ENCODE results near the gene CAPS.

The CAPS gene

DNA sequence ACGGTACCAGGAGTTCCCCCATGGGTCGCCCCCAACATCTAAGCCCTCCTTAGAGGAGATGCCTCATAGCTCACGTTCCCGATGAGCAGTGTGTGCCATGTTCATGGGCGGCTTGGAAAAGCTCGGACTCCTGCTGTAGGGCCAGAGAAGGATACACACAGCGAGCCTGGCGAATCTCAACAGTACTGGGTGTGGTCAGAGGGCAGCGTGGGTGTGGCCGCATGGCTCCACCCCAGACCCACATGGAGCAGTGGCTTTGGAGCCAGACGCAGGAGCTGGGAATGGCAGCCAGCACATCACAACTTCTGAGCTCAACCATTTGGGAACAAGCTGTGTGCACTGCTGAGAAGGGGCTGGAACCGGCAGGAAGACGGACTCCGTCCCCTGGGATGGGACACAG lies 15.6 kb downstream of the CAPS start:
- Mint-ChIP-seq H3K27ac (no peak overlapping the region), H3K36me3 (ENCODE audit: low read depth) (peaks cover 26% of the 10 kb centered on the region), H3K27me3 (ENCODE audit: low read depth) (no peaks in the 10 kb centered on the region), H3K4me1 (ENCODE audit: low read depth) (no peaks in the 10 kb centered on the region), H3K9me3 (no peaks in the 10 kb centered on the region), H3K4me3 (no peak overlapping the region)
- DNase-seq (ENCODE audit: low spot score) = no peak

DNA sequence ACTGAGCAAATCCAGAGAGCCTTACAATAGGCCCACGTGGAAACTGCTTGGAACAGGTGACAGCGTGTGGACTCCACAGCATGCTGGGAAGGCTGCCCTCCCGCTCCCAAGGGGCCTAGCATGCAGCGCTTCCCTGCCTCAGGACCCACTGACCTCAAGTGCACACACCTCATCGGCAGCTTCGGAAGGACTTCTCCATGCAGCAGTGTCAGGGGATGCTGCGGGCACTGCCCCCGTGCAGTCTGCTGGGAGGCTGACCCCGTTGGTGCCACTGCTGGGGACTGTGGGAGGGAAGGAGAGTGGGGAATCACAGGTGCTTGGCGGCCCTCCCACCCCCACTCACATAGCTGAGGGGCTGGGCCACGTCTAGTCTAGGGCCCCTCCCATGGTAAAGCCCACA lies 17.2 kb downstream of the CAPS start:
- Mint-ChIP-seq H3K9me3 (no peaks in the 10 kb centered on the region), H3K4me3 (no peak overlapping the region), H3K4me1 (ENCODE audit: low read depth) (no peaks in the 10 kb centered on the region), H3K27me3 (ENCODE audit: low read depth) (no peaks in the 10 kb centered on the region), H3K27ac (no peak overlapping the region), H3K36me3 (ENCODE audit: low read depth) (peaks cover 26% of the 10 kb centered on the region)
- no peak for DNase-seq (ENCODE audit: low spot score)

- Mint-ChIP-seq H3K4me1 (ENCODE audit: low read depth) (no peaks in the 10 kb centered on the region), H3K27me3 (ENCODE audit: low read depth) (no peaks in the 10 kb centered on the region), H3K9me3 (no peaks in the 10 kb centered on the region), H3K4me3 (no peak overlapping the region), H3K27ac (no peak overlapping the region), H3K36me3 (ENCODE audit: low read depth) (peaks cover 24% of the 10 kb centered on the region)
- DNase-seq (ENCODE audit: low spot score) = no peak
These were observed 18.1 kb downstream of the CAPS start for GRCh38 chr19:5932146-5932545.

DNA sequence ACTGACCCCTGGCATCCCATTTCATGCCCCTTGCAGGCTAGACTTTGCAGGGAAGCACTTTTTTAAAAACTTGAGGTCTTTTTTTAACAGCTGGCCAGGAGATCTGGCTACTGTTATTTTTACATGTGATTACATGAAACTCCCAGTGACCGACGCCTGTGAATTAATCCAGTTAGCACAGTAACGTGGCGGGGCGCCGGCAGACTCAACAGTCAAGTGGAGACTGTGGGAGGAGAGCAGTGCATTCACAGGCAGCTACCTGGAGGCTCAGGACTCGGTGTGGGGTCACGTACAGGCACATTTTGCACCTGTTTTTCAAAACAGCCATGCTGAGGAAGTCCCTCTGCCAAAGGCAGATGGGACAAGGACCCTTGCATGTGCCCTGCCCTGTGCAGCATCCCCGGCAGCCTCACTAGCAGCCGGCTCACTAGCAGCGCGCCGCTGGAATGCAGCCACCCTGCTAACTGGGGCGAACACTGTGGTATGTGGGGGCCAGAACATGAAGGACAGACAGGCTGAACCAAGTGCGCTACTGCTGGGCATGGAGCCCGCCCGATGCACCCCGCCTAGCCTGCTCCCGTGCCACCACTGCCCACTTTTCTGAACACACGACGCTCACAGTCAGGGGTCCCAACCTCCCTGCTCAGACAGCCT lies 18.7 kb downstream of the CAPS start:
- H3K27me3 Mint-ChIP-seq (ENCODE audit: low read depth) = no peaks in the 10 kb centered on the region
- no peak for DNase-seq (ENCODE audit: low spot score)
- H3K36me3 Mint-ChIP-seq (ENCODE audit: low read depth) = peaks cover 24% of the 10 kb centered on the region
- H3K4me1 Mint-ChIP-seq (ENCODE audit: low read depth) = no peaks in the 10 kb centered on the region
- no peak overlapping the region for H3K27ac Mint-ChIP-seq
- H3K4me3 Mint-ChIP-seq = no peak overlapping the region
- H3K9me3 Mint-ChIP-seq = no peaks in the 10 kb centered on the region

GRCh38 chr19:5933391-5934068 lies 19.5 kb downstream of the CAPS start:
- Mint-ChIP-seq H3K4me3 (no peak overlapping the region), H3K36me3 (ENCODE audit: low read depth) (peaks cover 16% of the 10 kb centered on the region), H3K4me1 (ENCODE audit: low read depth) (no peaks in the 10 kb centered on the region), H3K27ac (no peak overlapping the region), H3K27me3 (ENCODE audit: low read depth) (no peaks in the 10 kb centered on the region), H3K9me3 (no peaks in the 10 kb centered on the region)
- DNase-seq (ENCODE audit: low spot score) = no peak

GRCh38 chr19:5934069-5934401 lies 20.0 kb downstream of the CAPS start:
- Mint-ChIP-seq H3K27ac (no peak overlapping the region), H3K4me3 (no peak overlapping the region), H3K36me3 (ENCODE audit: low read depth) (peaks cover 14% of the 10 kb centered on the region), H3K4me1 (ENCODE audit: low read depth) (no peaks in the 10 kb centered on the region), H3K27me3 (ENCODE audit: low read depth) (no peaks in the 10 kb centered on the region), H3K9me3 (no peaks in the 10 kb centered on the region)
- DNase-seq (ENCODE audit: low spot score) = no peak

- Mint-ChIP-seq H3K4me3 (no peak overlapping the region), H3K9me3 (no peaks in the 10 kb centered on the region), H3K27me3 (ENCODE audit: low read depth) (no peaks in the 10 kb centered on the region), H3K36me3 (ENCODE audit: low read depth) (peaks cover 19% of the 10 kb centered on the region), H3K4me1 (ENCODE audit: low read depth) (no peaks in the 10 kb centered on the region), H3K27ac (no peak overlapping the region)
- no peak for DNase-seq (ENCODE audit: low spot score)
These were observed 20.9 kb downstream of the CAPS start for GRCh38 chr19:5934774-5935472.

- peaks cover 21% of the 10 kb centered on the region for H3K36me3 Mint-ChIP-seq (ENCODE audit: low read depth)
These were observed 21.6 kb downstream of the CAPS start for GRCh38 chr19:5935473-5936291.

GRCh38 chr19:5936292-5936592 lies 22.2 kb downstream of the CAPS start:
- Mint-ChIP-seq H3K27ac (no peak overlapping the region), H3K36me3 (ENCODE audit: low read depth) (peaks cover 19% of the 10 kb centered on the region), H3K27me3 (ENCODE audit: low read depth) (no peaks in the 10 kb centered on the region), H3K9me3 (no peaks in the 10 kb centered on the region), H3K4me1 (ENCODE audit: low read depth) (no peaks in the 10 kb centered on the region), H3K4me3 (no peak overlapping the region)
- DNase-seq (ENCODE audit: low spot score) = no peak

More at GRCh38 chr19:5935473-5936291, 21.6 kb downstream of the CAPS start:
- Mint-ChIP-seq H3K4me1 (ENCODE audit: low read depth) (no peaks in the 10 kb centered on the region), H3K27ac (no peak overlapping the region), H3K4me3 (no peak overlapping the region), H3K9me3 (no peaks in the 10 kb centered on the region), H3K27me3 (ENCODE audit: low read depth) (no peaks in the 10 kb centered on the region)
- no peak for DNase-seq (ENCODE audit: low spot score)

DNA sequence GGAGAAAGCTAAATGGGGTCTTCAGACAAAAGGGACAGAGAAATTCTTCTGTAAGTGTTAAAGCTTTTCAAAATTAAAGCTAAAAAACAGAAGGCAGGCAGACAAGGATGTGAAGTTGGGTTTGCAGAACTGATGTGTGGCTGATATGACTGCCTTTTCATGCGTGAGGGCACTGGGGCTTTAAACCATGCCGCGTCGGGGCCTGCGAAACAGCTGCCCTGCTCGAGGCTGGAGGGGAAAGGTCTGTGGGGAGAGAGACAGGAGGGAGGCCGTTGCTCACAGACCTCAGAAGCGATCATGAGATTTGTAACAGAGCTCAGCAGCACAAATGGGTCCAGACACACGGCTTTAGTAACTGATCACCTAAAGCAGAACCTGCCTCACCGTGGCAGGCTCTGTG lies 23.5 kb downstream of the CAPS start:
- Mint-ChIP-seq H3K9me3 (no peaks in the 10 kb centered on the region), H3K4me3 (no peak overlapping the region), H3K27ac (no peak overlapping the region), H3K36me3 (ENCODE audit: low read depth) (peaks cover 24% of the 10 kb centered on the region), H3K27me3 (ENCODE audit: low read depth) (no peaks in the 10 kb centered on the region), H3K4me1 (ENCODE audit: low read depth) (no peaks in the 10 kb centered on the region)
- DNase-seq (ENCODE audit: low spot score) = no peak

- no peak for DNase-seq (ENCODE audit: low spot score)
- H3K4me1 Mint-ChIP-seq (ENCODE audit: low read depth) = no peaks in the 10 kb centered on the region
- H3K36me3 Mint-ChIP-seq (ENCODE audit: low read depth) = peaks cover 19% of the 10 kb centered on the region
- no peak overlapping the region for H3K27ac Mint-ChIP-seq
- no peaks in the 10 kb centered on the region for H3K27me3 Mint-ChIP-seq (ENCODE audit: low read depth)
- H3K9me3 Mint-ChIP-seq = no peaks in the 10 kb centered on the region
- H3K4me3 Mint-ChIP-seq = no peak overlapping the region
These were observed 26.5 kb downstream of the CAPS start for GRCh38 chr19:5940260-5941208.

- H3K36me3 Mint-ChIP-seq (ENCODE audit: low read depth) = peaks cover 12% of the 10 kb centered on the region
- H3K9me3 Mint-ChIP-seq = no peaks in the 10 kb centered on the region
- DNase-seq (ENCODE audit: low spot score) = no peak
- no peaks in the 10 kb centered on the region for H3K4me1 Mint-ChIP-seq (ENCODE audit: low read depth)
- H3K4me3 Mint-ChIP-seq = no peak overlapping the region
- no peaks in the 10 kb centered on the region for H3K27me3 Mint-ChIP-seq (ENCODE audit: low read depth)
- no peak overlapping the region for H3K27ac Mint-ChIP-seq
These were observed 27.6 kb downstream of the CAPS start for GRCh38 chr19:5941673-5942072.

- peaks cover 12% of the 10 kb centered on the region for H3K36me3 Mint-ChIP-seq (ENCODE audit: low read depth)
- no peak overlapping the region for H3K4me3 Mint-ChIP-seq
- no peak for DNase-seq (ENCODE audit: low spot score)
- peaks cover 7% of the 10 kb centered on the region for H3K4me1 Mint-ChIP-seq (ENCODE audit: low read depth)
- no peaks in the 10 kb centered on the region for H3K9me3 Mint-ChIP-seq
- H3K27me3 Mint-ChIP-seq (ENCODE audit: low read depth) = no peaks in the 10 kb centered on the region
- no peak overlapping the region for H3K27ac Mint-ChIP-seq
These were observed 29.0 kb downstream of the CAPS start for GRCh38 chr19:5943045-5943444.

Measured in T-helper 2 cell treated with Interferon-gamma antibody and Interleukin-4, amounts not matched to agents 5 μg/mL and 100 μg/mL, for 36 hours (primary cell).